HG03469 (cell line): ENCODE data around the gene KLHL21.
"Not testable (repeated sequence)": the region's sequence is repeated elsewhere in the genome, so short reads cannot be mapped to it uniquely, and the experiment has no call there.

ENCODE experiments used
- ATAC-seq: cut with Tn5 transposase; IDR thresholded peaks from one replicate; pipeline ENCODE4 v1.9.1; 2021; ENCODE audit warnings: mild to moderate bottlenecking, moderate library complexity, moderate number of reproducible peaks; ENCODE audit not compliant: unreplicated experiment

Gene KLHL21

DNA sequence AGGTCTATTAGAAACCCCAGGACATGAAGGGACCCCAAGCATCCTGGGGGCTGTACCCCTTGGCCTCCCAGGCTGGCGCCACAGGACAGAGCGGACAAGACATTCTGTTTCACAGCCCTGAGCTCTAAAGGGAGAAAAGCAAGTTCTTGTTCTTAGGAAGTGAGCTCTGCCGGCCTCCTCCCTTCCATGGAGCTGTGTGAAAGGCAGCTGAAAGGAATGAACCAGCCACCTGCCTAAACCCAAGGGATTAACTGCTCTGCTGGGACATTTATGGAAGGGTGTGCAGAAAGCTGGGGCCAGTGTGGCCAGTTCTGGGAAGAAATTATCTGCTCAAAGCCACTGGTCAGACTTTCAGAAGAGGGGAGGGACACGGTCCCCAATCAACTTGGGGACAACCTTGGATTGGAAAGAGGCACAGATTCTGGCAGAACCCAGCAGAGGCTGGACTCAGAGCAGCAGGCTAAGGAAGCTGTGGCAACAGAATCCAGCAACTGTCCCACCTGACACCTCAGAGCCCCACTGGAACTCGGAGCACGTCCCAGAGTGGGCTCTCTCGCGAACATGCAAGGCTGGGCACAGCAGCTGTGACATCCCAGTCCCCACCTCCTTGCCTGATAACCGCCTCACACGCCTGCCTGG lies 2.1 kb downstream of the KLHL21 start:
- no peak for ATAC-seq

DNA sequence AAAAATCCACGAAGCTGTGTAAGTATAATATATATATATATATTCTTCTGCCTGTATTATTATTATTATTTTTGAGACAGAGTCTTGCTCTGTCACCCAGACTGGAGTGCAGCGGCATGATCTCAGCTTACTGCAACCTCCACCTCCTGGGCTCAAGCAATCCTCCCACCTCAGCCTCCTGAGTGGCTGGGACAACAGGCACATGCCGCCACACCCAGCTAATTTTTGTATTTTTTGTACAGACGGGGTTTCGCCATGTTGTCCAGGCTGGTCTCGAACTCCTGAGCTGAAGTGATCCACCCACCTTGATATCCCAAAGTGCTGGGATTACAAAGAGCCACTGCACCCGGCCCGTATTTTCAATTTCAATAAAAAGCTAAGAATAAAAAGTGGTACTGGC lies 2.7 kb downstream of the KLHL21 start:
- not testable (repeated sequence) for ATAC-seq

DNA sequence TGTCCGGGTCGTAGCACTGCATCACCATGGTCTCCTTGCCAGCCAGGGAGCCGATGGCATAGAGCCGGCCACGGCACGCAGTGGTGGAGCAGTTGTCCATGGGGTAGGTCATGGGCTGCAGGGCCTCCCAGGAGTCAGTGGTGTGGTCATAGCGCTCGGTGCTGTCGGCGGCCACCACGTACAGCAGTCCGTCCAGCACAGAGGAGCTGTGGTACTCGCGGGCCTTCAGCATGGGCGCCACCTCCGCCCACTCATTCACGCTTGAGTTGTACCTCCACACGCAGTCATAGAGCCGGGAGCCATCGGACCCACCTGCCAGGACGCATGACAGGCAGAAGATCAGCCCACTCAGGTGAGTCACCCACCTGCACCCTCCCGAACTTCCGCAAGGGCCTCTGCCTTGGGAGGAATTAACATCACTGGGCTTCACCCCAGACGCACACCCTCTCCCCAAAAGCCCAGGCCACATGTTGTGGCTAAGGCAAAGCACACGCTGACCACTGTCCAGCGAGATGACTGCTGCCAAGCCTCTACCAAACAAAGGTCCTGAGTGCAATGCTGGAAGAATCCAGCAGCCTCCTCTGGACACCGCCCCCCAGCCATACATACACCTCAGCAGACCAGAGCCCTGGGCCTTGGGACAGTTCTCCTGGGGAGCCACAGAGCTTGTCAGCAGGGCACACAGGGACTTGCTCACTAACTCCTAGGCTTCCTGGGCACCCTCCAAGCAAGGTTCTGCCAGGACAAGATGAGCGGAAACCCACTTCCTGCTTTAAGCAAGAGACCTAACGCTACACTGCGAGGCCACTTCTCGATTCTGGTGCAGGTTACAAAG lies 3.3 kb downstream of the KLHL21 start:
- no peak for ATAC-seq

DNA sequence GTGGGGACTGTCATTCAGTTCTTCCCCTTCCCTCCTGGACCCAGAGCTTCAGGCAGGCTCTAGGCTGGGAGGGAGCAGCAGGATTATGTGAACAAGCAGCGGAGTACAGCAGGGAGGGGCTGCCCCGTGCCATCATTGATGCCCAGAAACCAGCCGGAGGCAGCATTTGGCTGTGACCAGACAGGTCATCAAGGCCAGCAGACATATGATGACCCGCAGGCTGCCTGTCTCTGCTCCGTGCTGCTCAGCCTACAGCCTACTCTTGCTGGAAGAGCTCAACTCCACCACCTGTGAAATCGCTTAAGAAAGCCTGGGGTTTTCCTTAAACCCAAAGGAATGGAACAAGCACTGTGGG lies 4.9 kb downstream of the KLHL21 start:
- ATAC-seq: no peak

DNA sequence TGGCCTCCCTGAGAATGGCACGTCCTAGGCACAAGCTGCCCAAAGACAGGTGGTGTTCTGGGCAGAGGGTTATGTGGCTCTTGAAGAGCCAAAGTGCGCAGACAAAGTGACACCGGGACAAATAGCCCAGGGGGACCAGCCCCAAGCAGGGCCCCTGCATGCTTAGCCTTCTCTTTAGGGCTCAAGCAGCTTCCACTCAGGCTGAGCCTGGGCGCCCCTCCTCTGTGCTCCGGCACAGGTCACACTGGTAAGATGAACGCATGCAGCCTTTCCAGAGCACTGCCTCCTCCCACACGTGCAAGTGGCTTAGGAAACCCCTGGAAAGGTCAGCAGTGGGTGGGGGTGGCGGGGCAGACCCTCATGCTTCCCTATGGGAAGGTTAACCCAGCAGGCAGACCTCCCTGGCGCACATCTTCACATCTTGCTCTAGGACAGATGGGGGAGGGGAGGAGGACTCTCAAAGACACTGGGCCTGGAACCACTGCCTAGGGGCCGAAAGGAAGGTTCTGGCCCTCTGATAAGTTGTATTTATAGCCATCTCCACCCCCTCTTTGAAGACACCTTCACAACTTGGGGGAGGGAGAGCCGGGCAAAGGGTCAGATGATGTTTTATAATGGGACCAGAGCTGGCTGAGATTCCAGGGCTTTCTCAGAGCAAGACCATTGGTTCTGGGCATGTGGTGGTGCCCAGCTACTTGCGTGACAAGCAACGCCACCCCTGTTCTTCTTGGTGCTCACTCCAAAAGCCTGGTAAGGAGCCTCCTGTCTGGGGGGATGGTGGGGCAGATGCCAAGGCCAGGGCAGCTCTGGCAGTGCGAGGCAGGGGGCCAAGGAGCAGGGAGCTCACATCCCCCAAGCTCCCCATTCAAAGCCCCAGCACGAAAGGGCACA lies 5.5 kb downstream of the KLHL21 start:
- no peak for ATAC-seq

DNA sequence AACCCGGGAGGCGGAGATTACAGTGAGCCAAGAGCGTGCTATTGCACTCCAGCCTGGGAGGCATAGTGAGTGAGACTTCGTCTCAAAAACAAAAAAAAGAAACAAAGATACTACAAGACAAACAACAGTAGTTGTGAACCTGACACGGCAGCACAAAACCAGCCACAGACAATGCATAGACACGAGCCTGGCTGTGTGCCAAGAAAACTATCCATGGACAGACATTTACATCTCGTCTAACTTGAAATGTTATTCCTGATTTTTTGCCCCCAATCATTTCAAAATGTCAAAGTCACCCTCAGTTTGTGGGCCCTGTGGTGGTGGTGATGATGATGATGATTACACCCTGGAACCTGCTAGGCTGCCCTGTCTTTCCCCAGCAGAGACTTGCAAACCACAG lies 6.3 kb downstream of the KLHL21 start:
- no peak for ATAC-seq

DNA sequence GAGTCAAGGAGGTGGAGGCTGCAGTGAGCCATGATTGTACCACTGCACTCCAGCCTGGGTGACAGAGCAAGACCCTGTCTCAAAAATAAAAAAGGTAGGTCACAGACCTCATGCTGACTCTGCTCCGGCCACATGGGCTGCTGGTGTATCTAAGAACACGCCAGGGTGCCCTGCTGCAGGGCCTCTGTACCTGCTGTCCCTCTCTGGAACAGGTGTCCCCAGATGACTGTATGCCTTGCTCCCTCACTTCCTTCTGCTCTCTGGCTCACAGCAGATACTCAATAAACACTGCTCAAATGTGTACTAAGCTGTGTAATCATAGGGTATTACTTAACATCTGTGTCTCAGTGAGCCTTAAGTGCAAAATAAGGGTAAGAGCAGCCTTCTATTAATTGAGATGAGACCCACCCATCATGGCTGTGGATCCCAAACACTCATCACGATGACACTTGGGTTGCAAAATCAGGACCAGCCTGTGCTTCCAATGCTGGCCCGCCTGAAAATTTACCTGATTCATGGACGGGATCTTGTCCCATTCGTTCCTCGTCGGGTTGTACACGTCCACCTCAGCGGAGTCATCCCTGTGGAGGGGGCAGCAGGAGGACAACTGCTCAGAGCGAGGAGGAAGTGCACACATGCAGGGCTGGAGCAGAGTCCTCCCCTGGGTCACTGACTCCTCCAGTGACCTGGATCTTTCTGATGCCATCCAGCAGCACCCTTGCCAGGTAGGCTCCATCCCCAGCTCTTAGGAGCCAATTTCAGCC lies 7.5 kb downstream of the KLHL21 start:
- no peak for ATAC-seq

DNA sequence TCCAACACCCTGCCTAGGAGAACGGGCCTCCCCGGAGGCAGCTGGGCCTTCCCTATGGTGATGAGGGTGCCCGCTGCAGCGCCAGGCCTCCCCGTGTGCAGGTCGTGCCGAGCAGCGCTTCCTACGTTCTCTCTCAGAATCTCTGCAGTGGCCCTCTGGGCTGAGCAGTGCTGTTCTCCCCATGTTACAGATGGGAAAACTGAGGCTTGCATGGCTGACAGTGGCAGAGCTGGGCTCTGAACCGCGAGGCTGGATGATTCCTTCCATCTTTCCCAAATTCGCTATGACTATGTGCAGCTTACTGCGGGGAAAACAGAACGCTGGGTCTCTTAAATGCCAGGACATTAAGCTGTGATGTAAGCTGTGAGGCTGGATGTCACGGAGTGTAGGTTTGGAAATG lies 8.9 kb downstream of the KLHL21 start:
- ATAC-seq: no peak

DNA sequence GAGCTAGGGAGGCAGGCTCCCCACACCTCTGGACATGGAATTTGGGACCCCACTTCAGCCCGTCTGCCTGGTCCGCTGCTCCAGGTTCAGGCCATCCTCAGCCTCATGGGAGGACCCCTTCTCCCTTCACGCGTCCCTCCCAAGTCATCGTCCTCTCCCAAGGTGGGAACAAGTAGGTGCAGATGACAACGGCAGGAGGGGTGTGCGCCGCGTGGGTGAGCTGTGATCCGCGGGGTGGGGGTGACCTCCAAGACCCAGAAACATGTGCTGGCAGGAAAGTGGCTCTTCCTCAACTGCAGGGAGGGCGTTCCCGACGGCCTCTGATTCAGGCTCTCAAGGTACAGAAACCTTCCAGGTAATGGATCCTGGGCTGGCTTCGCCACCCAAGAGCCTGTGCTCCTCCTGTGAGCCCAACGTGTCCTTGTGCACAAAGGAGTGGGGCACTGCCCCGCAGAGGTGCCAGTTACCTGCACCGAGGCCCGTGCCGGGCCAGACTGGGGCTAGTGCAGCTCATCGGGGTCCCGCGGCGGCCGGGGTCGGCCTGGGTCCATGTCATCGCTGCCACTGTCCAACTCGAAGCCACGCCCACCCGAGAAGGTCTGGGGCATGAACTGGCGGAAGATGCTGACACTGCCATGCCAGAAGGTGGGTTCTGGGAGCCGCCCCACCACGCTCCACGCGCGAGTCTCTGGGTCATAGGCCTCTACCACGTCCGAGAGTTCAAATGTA lies 9.6 kb downstream of the KLHL21 start:
- no peak for ATAC-seq

DNA sequence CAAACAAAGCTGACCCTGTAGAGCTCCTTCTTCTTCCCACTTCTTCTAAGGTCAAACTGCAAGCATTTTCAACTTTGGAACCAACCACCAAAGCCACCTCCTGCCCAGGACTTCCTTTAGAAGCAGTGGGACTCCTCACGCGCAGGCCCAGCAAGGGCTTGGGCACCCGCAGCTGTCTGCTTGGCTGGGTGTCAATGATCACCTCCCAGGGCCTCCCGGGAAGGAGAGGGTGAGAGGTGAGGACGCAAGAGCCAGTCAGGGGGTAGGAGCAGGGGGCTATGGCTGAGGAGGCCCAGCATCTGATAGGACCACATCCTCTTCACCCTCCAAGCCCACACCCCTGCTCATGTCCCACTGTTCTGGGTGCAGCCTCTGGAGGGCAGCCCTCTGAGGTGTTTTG lies 10.2 kb downstream of the KLHL21 start:
- ATAC-seq: no peak

DNA sequence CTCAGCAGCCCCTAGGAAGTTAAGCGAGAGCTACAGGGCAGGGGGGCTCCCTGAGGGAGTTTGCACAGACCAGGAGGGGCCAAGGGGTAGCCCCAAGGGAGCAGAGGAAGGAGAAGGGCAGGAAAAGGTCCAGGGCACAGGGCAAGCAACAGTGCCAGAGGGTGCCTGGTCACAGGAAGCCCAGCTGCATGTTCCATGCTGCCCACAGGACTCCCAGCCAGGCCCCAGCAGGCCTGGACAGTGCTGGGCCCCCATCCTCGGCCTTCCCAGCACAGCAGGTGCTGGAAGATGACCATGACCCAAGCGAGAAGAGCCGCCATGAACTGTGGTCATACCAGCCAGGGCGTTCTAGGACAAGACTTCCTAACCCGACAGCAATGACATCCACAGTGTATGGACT lies 11.0 kb downstream of the KLHL21 start:
- no peak for ATAC-seq

DNA sequence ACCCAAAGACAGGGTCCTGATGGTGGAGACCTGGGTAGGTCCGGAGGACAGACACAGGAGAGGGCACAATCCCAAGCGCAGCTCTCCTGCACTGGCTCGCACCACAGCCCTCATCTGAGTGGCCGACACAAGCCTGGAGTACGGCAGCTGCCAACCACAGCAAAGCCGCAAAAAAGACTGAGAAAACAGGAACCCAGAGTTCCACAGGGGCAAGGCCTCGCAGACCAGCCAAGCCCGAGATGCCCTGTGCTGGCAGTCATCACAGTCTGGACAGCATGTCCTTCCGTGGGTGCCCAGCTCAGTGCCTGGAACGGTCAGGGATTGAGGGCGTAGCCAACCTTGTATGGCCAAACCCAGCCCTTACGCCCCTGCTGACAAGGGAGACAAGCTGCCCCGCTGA lies 11.4 kb downstream of the KLHL21 start:
- no peak for ATAC-seq

DNA sequence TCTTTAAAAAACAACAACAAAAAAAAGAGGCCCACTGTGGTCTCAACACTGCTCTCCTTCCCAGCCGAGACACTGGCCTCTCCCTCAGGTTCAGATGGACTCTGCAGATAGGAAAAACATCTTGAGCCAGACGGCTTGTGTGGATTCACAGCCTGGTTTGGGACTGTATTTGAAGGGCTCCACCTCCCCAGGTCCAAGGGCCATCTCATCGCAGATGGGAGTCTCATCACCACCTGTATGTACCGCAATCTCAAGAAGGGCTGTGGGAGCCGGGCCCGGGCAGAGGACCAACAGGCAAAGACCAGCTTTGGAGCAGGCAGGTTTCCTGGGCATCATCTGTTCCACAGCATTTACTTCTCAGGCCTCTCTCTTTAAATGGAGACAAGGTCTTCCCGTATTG lies 12.6 kb downstream of the KLHL21 start:
- no peak for ATAC-seq

DNA sequence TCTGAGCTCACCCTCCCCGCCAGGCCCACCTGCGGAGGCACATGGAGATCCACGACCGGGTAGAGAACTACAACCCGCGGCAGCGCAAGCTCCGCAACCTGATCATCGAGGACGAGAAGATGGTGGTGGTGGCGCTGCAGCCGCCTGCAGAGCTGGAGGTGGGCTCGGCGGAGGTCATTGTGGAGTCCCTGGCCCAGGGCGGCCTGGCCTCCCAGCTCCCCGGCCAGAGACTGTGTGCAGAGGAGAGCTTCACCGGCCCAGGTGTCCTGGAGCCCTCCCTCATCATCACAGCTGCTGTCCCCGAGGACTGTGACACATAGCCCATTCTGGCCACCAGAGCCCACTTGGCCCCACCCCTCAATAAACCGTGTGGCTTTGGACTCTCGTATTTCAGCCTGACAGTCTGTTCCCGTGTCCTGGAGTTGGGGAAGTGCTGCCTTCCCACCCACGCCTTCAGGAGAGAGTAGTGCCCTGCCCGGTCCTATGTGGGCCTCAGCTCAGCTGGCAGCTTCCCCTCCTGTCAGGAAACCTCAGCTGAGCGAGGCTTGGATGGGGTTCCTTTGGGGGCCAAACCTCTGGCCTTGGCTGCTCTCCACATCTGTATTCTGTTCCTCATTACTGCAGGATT lies 13.7 kb downstream of the KLHL21 start:
- no peak for ATAC-seq

DNA sequence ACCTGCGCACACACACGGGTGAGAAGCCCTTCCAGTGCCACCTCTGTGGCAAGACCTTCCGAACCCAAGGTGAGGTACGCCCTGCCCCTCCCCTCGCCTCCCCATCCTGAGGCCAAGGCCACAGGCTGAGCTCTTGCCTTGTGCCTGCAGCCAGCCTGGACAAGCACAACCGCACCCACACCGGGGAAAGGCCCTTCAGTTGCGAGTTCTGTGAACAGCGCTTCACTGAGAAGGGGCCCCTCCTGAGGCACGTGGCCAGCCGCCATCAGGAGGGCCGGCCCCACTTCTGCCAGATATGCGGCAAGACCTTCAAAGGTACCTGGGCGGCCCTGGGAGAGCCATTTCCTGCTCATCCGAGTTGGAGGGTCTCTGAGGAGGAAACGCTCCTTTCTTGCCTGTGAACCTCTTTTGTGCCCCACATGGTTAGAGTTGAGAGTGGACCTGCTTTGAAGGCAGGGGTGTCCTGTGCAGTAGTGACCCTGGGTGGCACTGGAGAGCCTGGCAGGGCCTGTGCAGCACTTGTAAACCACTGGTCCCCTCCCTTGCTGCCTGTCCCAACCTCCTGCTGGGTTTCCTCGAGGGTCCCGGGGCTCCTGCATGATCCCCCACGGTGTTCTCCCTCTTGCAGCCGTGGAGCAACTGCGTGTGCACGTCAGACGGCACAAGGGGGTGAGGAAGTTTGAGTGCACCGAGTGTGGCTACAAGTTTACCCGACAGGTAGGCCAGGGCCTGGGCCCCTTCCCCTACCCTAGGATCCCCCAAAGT lies 14.4 kb downstream of the KLHL21 start:
- no peak for ATAC-seq

DNA sequence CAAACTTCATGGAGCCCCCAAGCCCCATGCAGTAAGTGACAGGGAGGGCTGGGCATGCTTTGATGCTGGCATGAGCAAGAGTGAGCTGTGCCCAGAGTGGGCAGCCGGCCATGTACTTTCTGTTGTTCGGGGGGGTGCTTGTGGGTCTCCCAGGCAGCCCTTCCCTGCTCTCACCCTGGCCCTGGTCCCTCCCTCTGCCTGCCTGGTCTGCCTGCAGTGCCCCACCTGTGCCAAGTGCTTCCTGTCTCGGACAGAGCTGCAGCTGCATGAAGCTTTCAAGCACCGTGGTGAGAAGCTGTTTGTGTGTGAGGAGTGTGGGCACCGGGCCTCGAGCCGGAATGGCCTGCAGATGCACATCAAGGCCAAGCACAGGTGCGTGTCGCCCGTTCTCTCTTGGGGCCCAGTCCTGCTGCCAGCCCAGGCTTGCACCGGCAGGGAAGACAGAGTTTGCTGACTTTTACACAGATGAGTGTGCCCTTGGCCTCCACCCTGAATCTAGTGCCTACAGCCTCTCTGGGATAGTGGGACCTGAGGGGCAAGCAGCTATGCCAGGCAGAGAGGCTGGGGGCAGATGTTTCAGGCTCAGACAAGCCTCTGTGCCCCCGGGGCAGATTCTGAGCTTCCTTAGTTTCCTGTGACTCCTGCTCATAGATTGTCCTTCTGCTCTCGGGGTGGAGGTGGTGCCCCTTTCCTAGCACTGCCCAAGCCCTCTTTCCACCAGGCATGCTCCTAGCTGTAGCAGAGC lies 15.2 kb downstream of the KLHL21 start:
- no peak for ATAC-seq

DNA sequence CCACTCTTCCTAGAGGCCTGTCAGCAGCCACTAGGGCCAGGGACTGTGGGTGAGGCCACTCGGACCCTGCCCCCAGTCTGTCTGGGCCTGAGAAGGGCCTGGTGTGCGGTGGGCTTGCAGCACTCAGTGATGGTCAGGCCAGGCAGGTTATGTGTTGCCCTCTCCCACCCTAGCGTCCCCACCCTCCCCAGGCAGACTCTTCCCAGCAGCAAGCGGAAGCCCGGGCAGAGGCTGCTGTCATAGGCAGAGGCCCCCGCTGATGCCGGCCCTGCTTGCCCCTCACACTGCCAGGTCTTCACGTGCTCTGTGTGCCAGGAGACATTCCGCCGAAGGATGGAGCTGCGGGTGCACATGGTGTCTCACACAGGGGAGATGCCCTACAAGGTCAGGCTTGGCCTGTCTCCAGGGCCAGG lies 16.3 kb downstream of the KLHL21 start:
- ATAC-seq: no peak

DNA sequence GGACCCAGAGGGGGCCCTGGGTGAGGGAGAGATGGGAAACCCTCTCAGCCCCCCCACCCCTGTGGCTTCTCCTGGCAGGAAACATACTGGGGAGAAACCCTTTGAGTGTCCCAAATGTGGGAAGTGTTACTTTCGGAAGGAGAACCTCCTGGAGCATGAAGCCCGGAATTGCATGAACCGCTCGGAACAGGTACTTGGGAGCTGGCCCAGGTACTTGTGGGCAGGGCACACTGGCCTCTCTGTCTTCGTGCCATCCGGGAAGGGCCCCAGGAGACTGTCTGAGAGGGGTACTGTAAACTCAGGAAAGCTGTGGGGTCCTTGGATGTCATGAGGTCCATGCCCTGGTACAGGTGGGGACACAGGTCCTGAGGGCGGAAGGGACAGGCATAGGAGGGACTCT lies 16.8 kb downstream of the KLHL21 start:
- ATAC-seq: no peak
